HCT116 (cell line): ENCODE data around the gene BRSK2. TPM values are rescaled to one million over a fixed set of nuclear protein-coding genes. Genes with fewer than 3 reads are reported as not detected.

Experiments
- ATAC-seq: fragments of 200-7000 bp; cut with Tn5 transposase; 2 replicates; pipeline ENCODE4 v1.9.1; 2020; ENCODE audit warnings: mild to moderate bottlenecking, moderate library complexity
- BruUV-seq: library from RNA; stranded (reverse); fragments of 400-500 nt; replicated peaks from 2 replicates; lab custom pipeline; 2021; lab: Mats Ljungman, UMichigan
- CTCF ChIA-PET: fragments of 300-600 bp; sonication (Branson Sonifier 250); formaldehyde crosslinking; loops from one replicate; lab custom pipeline; 2021; ENCODE audit warnings: antibody characterized with exemption; lab: Charles Lee
- POLR2A ChIA-PET: fragments of 300-600, 350-600 bp; sonication (Branson Sonifier 250); formaldehyde crosslinking; loops from one replicate; lab custom pipeline; 2021; ENCODE audit warnings: antibody characterized with exemption; lab: Charles Lee
- RAD21 ChIA-PET, 2 experiments: fragments of 300-600 bp; sonication (Branson Sonifier 250); formaldehyde crosslinking; loops; one replicate each; lab custom pipeline; 2023; ENCODE audit warnings: low total read pairs in 2 of 2; ENCODE audit not compliant: uncharacterized antibody in 2 of 2, unreplicated experiment in 2 of 2, low non-redundant PET in 1 of 2; lab: Charles Lee
- DNase-seq: peaks from one replicate; pipeline ENCODE4 v3.0.0-alpha.2; 2010; ENCODE audit warnings: low read depth, low spot score
- H2AFZ ChIP-seq: fragments of 200-600 bp; shearing (Covaris generic), sonication (generic); 2 replicates; pipeline ENCODE4 v1.6.1; 2017; ENCODE audit warnings: low read depth, mixed run types, mixed read lengths, antibody characterized with exemption, low read length; ENCODE audit not compliant: poor library complexity, severe bottlenecking
- H3K27ac ChIP-seq: 2 replicates; pipeline ENCODE4 v1.5.1; 2012; ENCODE audit warnings: low read depth, low read length
- H3K27me3 ChIP-seq: fragments of 200-600 bp; sonication (generic); 2 replicates; pipeline ENCODE4 v1.6.1; 2016; ENCODE audit warnings: mixed run types, low read length, mixed read lengths; ENCODE audit not compliant: insufficient read depth
- H3K36me3 ChIP-seq, 2 experiments: fragments of 200-500 bp in 1 of 2; fragments of 200-600 bp in 1 of 2; sonication (Bioruptor generic) in 1 of 2; sonication (generic) in 1 of 2; 2 replicates each; pipeline versions ENCODE4 v1.5.1 to v1.6.1; 2014 to 2016; ENCODE audit warnings: low read length in 2 of 2, inconsistent platforms in 1 of 2, mixed read lengths in 1 of 2, mixed run types in 1 of 2; ENCODE audit not compliant: insufficient read depth in 2 of 2, control insufficient read depth in 1 of 2
- H3K4me1 ChIP-seq, 2 experiments: fragments of 200-600 bp in 1 of 2; sonication (generic) in 1 of 2; 2 replicates each; pipeline versions ENCODE4 v1.5.1 to v1.6.1; 2012 to 2017; ENCODE audit warnings: low read length in 2 of 2, inconsistent platforms in 1 of 2, mild to moderate bottlenecking in 1 of 2, mixed read lengths in 1 of 2, mixed run types in 1 of 2, moderate library complexity in 1 of 2; ENCODE audit not compliant: insufficient read depth in 2 of 2, control insufficient read depth in 1 of 2
- H3K4me2 ChIP-seq: fragments of 200-600 bp; sonication (generic); 2 replicates; pipeline ENCODE4 v1.6.1; 2017; ENCODE audit warnings: mixed run types, low read length, mixed read lengths
- H3K4me3 ChIP-seq, 2 experiments: fragments of 200-600 bp in 1 of 2; sonication (generic) in 1 of 2; replicated peaks in 1 of 2; 2 replicates each; pipeline ENCODE4 v1.5.1; 2011 to 2016; ENCODE audit warnings: low read length in 2 of 2, control low read depth in 1 of 2, low read depth in 1 of 2, mild to moderate bottlenecking in 1 of 2, mixed read lengths in 1 of 2, mixed run types in 1 of 2
- H3K79me2 ChIP-seq: fragments of 200-600 bp; sonication (generic); 2 replicates; pipeline ENCODE4 v1.6.1; 2017; ENCODE audit warnings: mild to moderate bottlenecking, mixed run types, low read length, moderate library complexity, mixed read lengths; ENCODE audit not compliant: insufficient read depth
- H3K9ac ChIP-seq: fragments of 200-600 bp; sonication (generic); 2 replicates; pipeline ENCODE4 v1.6.1; 2016; ENCODE audit warnings: low read length, mixed read lengths
- H3K9me2 ChIP-seq: fragments of 200-600 bp; sonication (generic), shearing (Covaris generic); 2 replicates; pipeline ENCODE4 v1.6.1; 2017; ENCODE audit warnings: mixed run types, mild to moderate bottlenecking, moderate library complexity; ENCODE audit not compliant: insufficient read depth
- H3K9me3 ChIP-seq, 2 experiments: fragments of 200-500 bp in 1 of 2; fragments of 200-600 bp in 1 of 2; sonication (Bioruptor generic) in 1 of 2; sonication (generic) in 1 of 2; 2 replicates each; pipeline ENCODE4 v1.6.1; 2014 to 2017; ENCODE audit warnings: low read length in 2 of 2, mixed read lengths in 2 of 2, inconsistent platforms in 1 of 2, low read depth in 1 of 2, mild to moderate bottlenecking in 1 of 2, mixed run types in 1 of 2, moderate library complexity in 1 of 2; ENCODE audit not compliant: control insufficient read depth in 1 of 2, insufficient read depth in 1 of 2
- H4K20me1 ChIP-seq: fragments of 200-600 bp; sonication (generic), shearing (Covaris generic); 2 replicates; pipeline ENCODE4 v1.6.1; 2017; ENCODE audit warnings: mixed run types, mild to moderate bottlenecking, moderate library complexity; ENCODE audit not compliant: insufficient read depth
- CBX3 ChIP-seq: IDR thresholded peaks from 2 replicates; pipeline ENCODE4 v1.6.1; 2012; ENCODE audit warnings: low read depth
- ELF1 ChIP-seq: IDR thresholded peaks from 2 replicates; pipeline ENCODE4 v1.6.1; 2012; ENCODE audit warnings: low read depth, borderline replicate concordance
- FOSL1 ChIP-seq: IDR thresholded peaks from 2 replicates; pipeline ENCODE4 v1.6.1; 2012; ENCODE audit warnings: low read depth
- JUND ChIP-seq: IDR thresholded peaks from 2 replicates; pipeline ENCODE4 v1.6.1; 2012
- SIN3A ChIP-seq: IDR thresholded peaks from 2 replicates; pipeline ENCODE4 v1.6.1; 2012; ENCODE audit warnings: low read depth
- SP1 ChIP-seq: IDR thresholded peaks from 2 replicates; pipeline ENCODE4 v1.6.1; 2012; ENCODE audit warnings: low read depth
- YY1 ChIP-seq: IDR thresholded peaks from 2 replicates; pipeline ENCODE4 v1.6.1; 2011; ENCODE audit warnings: low read length, low read depth, moderate library complexity, mild to moderate bottlenecking; ENCODE audit not compliant: insufficient replicate concordance; ENCODE audit errors: extremely low read depth
- ZFX ChIP-seq: fragments of 450-650 bp; IDR thresholded peaks from 2 replicates; pipeline ENCODE4 v1.6.1; 2017
- intact Hi-C: fragments of 100-400 bp; cut with micrococcal nuclease; formaldehyde crosslinking; loops from 2 replicates; pipeline ENCODE4 v1.10.0; 2022
- total RNA-seq: library from RNA; stranded (reverse); gene quantifications from one replicate; pipeline ENCODE4 v1.2.1, GENCODE V29; 2021; ENCODE audit not compliant: unreplicated experiment
- TF ChIP-seq, protein P1 (sequence below), 3 experiments: fragments of 200-600 bp in 1 of 3; sonication (generic) in 1 of 3; IDR thresholded peaks in 2 of 3; conservative IDR thresholded peaks in 1 of 3; 2 replicates each; pipeline ENCODE4 v1.5.1; 2012 to 2017; ENCODE audit warnings: low read depth in 2 of 3, low read length in 2 of 3, antibody characterized with exemption in 1 of 3, borderline replicate concordance in 1 of 3, control low read depth in 1 of 3, mild to moderate bottlenecking in 1 of 3, mixed read lengths in 1 of 3, mixed run types in 1 of 3, moderate library complexity in 1 of 3; ENCODE audit not compliant: insufficient read depth in 1 of 3
- TF ChIP-seq, protein P2 (sequence below): IDR thresholded peaks from 2 replicates; pipeline ENCODE4 v1.6.1; 2012

Gene BRSK2
- total RNA-seq, 1 experiment from 2014 or later = 14.0 TPM

DNA sequence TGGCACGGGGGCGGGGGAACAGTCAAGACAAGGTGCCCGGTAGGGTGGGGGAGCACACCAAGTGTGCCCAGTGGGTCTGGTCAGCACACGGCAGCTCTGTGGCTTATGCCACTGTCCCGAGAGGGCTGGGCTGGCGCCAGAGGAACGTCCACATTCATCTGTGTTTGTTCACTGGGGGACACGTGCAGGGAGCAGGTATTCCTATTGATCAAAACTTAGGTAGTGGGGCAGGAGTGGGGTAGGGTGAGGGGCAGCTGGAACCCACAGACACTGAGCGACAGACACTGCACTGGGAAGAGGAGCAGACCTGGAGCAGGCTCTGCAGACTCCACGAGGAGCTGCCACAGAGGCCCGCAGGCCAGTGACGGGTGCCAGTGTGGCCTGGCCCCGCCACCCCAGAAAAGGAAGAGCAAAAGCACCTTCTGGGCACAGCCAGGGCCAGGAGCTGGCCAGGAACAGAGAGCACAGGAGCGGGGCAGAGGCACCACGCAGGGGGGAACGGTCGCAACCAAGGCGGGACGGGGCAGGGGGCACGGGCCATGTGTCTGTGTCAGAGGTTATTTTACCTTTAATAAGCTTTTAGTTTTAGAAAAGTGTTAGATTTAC lies 98.9 kb downstream of the BRSK2 start:
- POLR2A ChIA-PET = no interaction called here

More for the DNA sequence above, 98.9 kb downstream of the BRSK2 start:
- CTCF ChIA-PET = no interaction called here
- Histone ChIP-seq H3K4me1 (peaks cover 13% of the 10 kb centered on the region in 2 experiments; a peak in 2 of 4 replicates), H3K9me2 (no peaks in the 10 kb centered on the region), H2AFZ (no peak overlapping the region), H3K27ac (no peak overlapping the region), H3K79me2 (peaks cover 25% of the 10 kb centered on the region), H3K9me3 (no peaks in the 10 kb centered on the region), H3K4me3 (no peak overlapping the region), H3K36me3 (no peaks in the 10 kb centered on the region), H3K9ac (no peak overlapping the region), H4K20me1 (peaks cover 4% of the 10 kb centered on the region; the same call in 1 of the 2 replicates), H3K27me3 (no peaks in the 10 kb centered on the region), H3K4me2 (no peak overlapping the region)
- TF ChIP-seq ZFX (no peak), FOSL1 (no peak), SIN3A (no peak), JUND (no peak), CBX3 (no peak), ELF1 (no peak), SP1 (no peak), YY1 (no peak)
- TF ChIP-seq, protein P1, sequence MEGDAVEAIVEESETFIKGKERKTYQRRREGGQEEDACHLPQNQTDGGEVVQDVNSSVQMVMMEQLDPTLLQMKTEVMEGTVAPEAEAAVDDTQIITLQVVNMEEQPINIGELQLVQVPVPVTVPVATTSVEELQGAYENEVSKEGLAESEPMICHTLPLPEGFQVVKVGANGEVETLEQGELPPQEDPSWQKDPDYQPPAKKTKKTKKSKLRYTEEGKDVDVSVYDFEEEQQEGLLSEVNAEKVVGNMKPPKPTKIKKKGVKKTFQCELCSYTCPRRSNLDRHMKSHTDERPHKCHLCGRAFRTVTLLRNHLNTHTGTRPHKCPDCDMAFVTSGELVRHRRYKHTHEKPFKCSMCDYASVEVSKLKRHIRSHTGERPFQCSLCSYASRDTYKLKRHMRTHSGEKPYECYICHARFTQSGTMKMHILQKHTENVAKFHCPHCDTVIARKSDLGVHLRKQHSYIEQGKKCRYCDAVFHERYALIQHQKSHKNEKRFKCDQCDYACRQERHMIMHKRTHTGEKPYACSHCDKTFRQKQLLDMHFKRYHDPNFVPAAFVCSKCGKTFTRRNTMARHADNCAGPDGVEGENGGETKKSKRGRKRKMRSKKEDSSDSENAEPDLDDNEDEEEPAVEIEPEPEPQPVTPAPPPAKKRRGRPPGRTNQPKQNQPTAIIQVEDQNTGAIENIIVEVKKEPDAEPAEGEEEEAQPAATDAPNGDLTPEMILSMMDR (IDR thresholded peaks at IDR 0.05 in 2 of 3, conservative IDR thresholded peaks at IDR 0.05 in 1 of 3; ENCODE audit: borderline replicate concordance in 1 of 3, insufficient read depth in 1 of 3, low read depth in 2 of 3, low read length in 2 of 3) = no peak
- TF ChIP-seq, protein P2, sequence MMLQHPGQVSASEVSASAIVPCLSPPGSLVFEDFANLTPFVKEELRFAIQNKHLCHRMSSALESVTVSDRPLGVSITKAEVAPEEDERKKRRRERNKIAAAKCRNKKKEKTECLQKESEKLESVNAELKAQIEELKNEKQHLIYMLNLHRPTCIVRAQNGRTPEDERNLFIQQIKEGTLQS = no peak
- no TSS peak for BruUV-seq
- intact Hi-C loops = no loop called here
- ATAC-seq = no peak
- RAD21 ChIA-PET = no interaction called here
- no peak for DNase-seq
